HL-60 (cell line): ENCODE measurements around the gene TRIM44.

ENCODE experiments used
- DNase-seq, 2 experiments: peaks; one replicate each; pipeline ENCODE4 v3.0.0-alpha.2; 2010 to 2020; ENCODE audit warnings: low read depth in 1 of 2, low spot score in 1 of 2
- H3K27ac ChIP-seq: fragments of 250-450 bp; sonication (Bioruptor Pico); replicated peaks from 2 replicates; pipeline ENCODE4 v1.5.1; 2020; ENCODE audit warnings: mild to moderate bottlenecking, moderate library complexity
- H3K27me3 ChIP-seq: fragments of 250-450 bp; sonication (Bioruptor Pico); 2 replicates; pipeline ENCODE4 v1.5.1; 2021; ENCODE audit warnings: mild to moderate bottlenecking, moderate library complexity; ENCODE audit not compliant: insufficient read depth, poor library complexity, severe bottlenecking
- H3K4me3 ChIP-seq: replicated peaks from 2 replicates; pipeline ENCODE4 v1.5.1; 2011; ENCODE audit warnings: mild to moderate bottlenecking, control low read depth, low read length; ENCODE audit not compliant: insufficient read depth
- CTCF ChIP-seq: IDR thresholded peaks from one replicate; pipeline ENCODE4 v1.5.1; 2011; ENCODE audit warnings: low read length, control low read depth, inconsistent platforms; ENCODE audit not compliant: insufficient read depth
- GABPA ChIP-seq: IDR thresholded peaks from 2 replicates; pipeline ENCODE4 v1.6.1; 2012; ENCODE audit warnings: low read depth
- POLR2AphosphoS5 ChIP-seq: IDR thresholded peaks from 2 replicates; pipeline ENCODE4 v1.6.1; 2012; ENCODE audit warnings: low read depth
- REST ChIP-seq: IDR thresholded peaks from 2 replicates; pipeline ENCODE4 v1.6.1; 2012; ENCODE audit warnings: low read depth; ENCODE audit not compliant: insufficient replicate concordance
- SPI1 ChIP-seq: IDR thresholded peaks from 2 replicates; pipeline ENCODE4 v1.6.1; 2012; ENCODE audit warnings: low read depth, mild to moderate bottlenecking, borderline replicate concordance

Gene TRIM44

GRCh38 chr11:35624316-35624715, 38.3 kb upstream of the TRIM44 start:
- Histone ChIP-seq H3K27ac (no peak overlapping the region), H3K4me3 (no peak overlapping the region), H3K27me3 (peaks cover 23% of the 10 kb centered on the region)
- DNase-seq = no peak
- no peak for TF ChIP-seq POLR2AphosphoS5
- no peak for TF ChIP-seq REST
- no peak for TF ChIP-seq CTCF
- TF ChIP-seq SPI1 = no peak
- TF ChIP-seq GABPA = no peak

GRCh38 chr11:35624781-35625180, 37.8 kb upstream of the TRIM44 start:
- DNase-seq = no peak
- Histone ChIP-seq H3K27me3 (peaks cover 23% of the 10 kb centered on the region), H3K27ac (no peak overlapping the region), H3K4me3 (no peak overlapping the region)
- TF ChIP-seq POLR2AphosphoS5 = no peak
- TF ChIP-seq CTCF = no peak
- no peak for TF ChIP-seq GABPA
- TF ChIP-seq REST = no peak
- TF ChIP-seq SPI1 = no peak

GRCh38 chr11:35626501-35626900, 36.1 kb upstream of the TRIM44 start:
- H3K4me3 ChIP-seq = no peak overlapping the region
- H3K27me3 ChIP-seq = peaks cover 16% of the 10 kb centered on the region
- no peak for TF ChIP-seq CTCF
- TF ChIP-seq GABPA = no peak
- no peak for TF ChIP-seq SPI1
- TF ChIP-seq REST = no peak
- TF ChIP-seq POLR2AphosphoS5 = no peak
- DNase-seq = no peak
- no peak overlapping the region for H3K27ac ChIP-seq
